ENCODE measurements around the gene RELCH. TPM values are rescaled to one million over a fixed set of nuclear protein-coding genes. Genes with fewer than 3 reads are reported as not detected.

Gene RELCH
- total RNA-seq, 2 experiments from 2014 or later: 32.8 to 37.4 TPM

GRCh38 chr18:62294073-62294472 is 107.0 kb downstream of the RELCH start:
- H3K27me3 Mint-ChIP-seq (ENCODE audit: low read depth): no peaks in the 10 kb centered on the region
- no peak for ATAC-seq
- no peak for DNase-seq
- ChIA-PET POLR2A (no interaction called here), CTCF (no interaction called here)
- H3K9me3 Mint-ChIP-seq (ENCODE audit: insufficient read depth): no peaks in the 10 kb centered on the region
- H3K27ac Mint-ChIP-seq: no peak overlapping the region
- peaks cover 19% of the 10 kb centered on the region for H3K36me3 Mint-ChIP-seq (ENCODE audit: low read depth)
- no peak overlapping the region for H3K4me3 Mint-ChIP-seq
- H3K4me1 Mint-ChIP-seq (ENCODE audit: low read depth): no peaks in the 10 kb centered on the region

- CTCF ChIA-PET: interaction anchor here (1.1 kb wide), 1 partner anchor 23 kb away, joined by 3 read pairs; no protein-coding TSS in a partner anchor
- H3K36me3 Mint-ChIP-seq (ENCODE audit: low read depth): peaks cover 55% of the 10 kb centered on the region
- no peak overlapping the region for H3K27ac Mint-ChIP-seq
Observed at GRCh38 chr18:62300359-62300963, 113.4 kb downstream of the RELCH start.

GRCh38 chr18:62301322-62301721 is 114.3 kb downstream of the RELCH start:
- ChIA-PET POLR2A (no interaction called here), CTCF (interaction anchor here (1.1 kb wide), 1 partner anchor 22 kb away, joined by 3 read pairs; no protein-coding TSS in a partner anchor)
- H3K4me1 Mint-ChIP-seq (ENCODE audit: low read depth): peaks cover 4% of the 10 kb centered on the region
- H3K27me3 Mint-ChIP-seq (ENCODE audit: low read depth): no peaks in the 10 kb centered on the region
- ATAC-seq: no peak
- DNase-seq: no peak
- H3K4me3 Mint-ChIP-seq: no peak overlapping the region
- no peak overlapping the region for H3K27ac Mint-ChIP-seq
- no peaks in the 10 kb centered on the region for H3K9me3 Mint-ChIP-seq (ENCODE audit: insufficient read depth)
- peaks cover 55% of the 10 kb centered on the region for H3K36me3 Mint-ChIP-seq (ENCODE audit: low read depth)

More at GRCh38 chr18:62300359-62300963, 113.4 kb downstream of the RELCH start:
- no peak for DNase-seq
- peaks cover 4% of the 10 kb centered on the region for H3K4me1 Mint-ChIP-seq (ENCODE audit: low read depth)
- no peaks in the 10 kb centered on the region for H3K9me3 Mint-ChIP-seq (ENCODE audit: insufficient read depth)
- ATAC-seq: no peak
- H3K4me3 Mint-ChIP-seq: no peak overlapping the region
- POLR2A ChIA-PET: no interaction called here
- no peaks in the 10 kb centered on the region for H3K27me3 Mint-ChIP-seq (ENCODE audit: low read depth)

- Mint-ChIP-seq H3K4me3 (no peak overlapping the region), H3K9me3 (ENCODE audit: insufficient read depth) (no peaks in the 10 kb centered on the region), H3K4me1 (ENCODE audit: low read depth) (no peaks in the 10 kb centered on the region), H3K27me3 (ENCODE audit: low read depth) (peaks cover 10% of the 10 kb centered on the region), H3K36me3 (ENCODE audit: low read depth) (peaks cover 17% of the 10 kb centered on the region), H3K27ac (no peak overlapping the region)
- POLR2A ChIA-PET: no interaction called here
- DNase-seq: no peak
- ATAC-seq: no peak
- CTCF ChIA-PET: no interaction called here
Observed at GRCh38 chr18:62312851-62313250, 125.8 kb downstream of the RELCH start.

GRCh38 chr18:62318228-62319180 is 131.4 kb downstream of the RELCH start:
- Mint-ChIP-seq H3K36me3 (ENCODE audit: low read depth) (no peaks in the 10 kb centered on the region), H3K9me3 (ENCODE audit: insufficient read depth) (no peaks in the 10 kb centered on the region), H3K27ac (no peak overlapping the region), H3K4me3 (no peak overlapping the region), H3K4me1 (ENCODE audit: low read depth) (no peaks in the 10 kb centered on the region), H3K27me3 (ENCODE audit: low read depth) (peaks cover 33% of the 10 kb centered on the region)
- ATAC-seq (no peak), DNase-seq (no peak)
- ChIA-PET POLR2A (interaction anchor here (0.6 kb wide), 1 partner anchor 1031 kb away, joined by 4 read pairs; no protein-coding TSS in a partner anchor), CTCF (no interaction called here)

GRCh38 chr18:62321201-62321600 is 134.1 kb downstream of the RELCH start:
- H3K27me3 Mint-ChIP-seq (ENCODE audit: low read depth): peaks cover 48% of the 10 kb centered on the region
- H3K4me3 Mint-ChIP-seq: no peak overlapping the region
- DNase-seq (no peak), ATAC-seq (no peak)
- H3K27ac Mint-ChIP-seq: no peak overlapping the region
- ChIA-PET CTCF (interaction anchor here (1.0 to 1.6 kb wide), 3 partner anchors 18 to 263 kb away, joined by 3 to 5 read pairs (median 4); no protein-coding TSS in a partner anchor), POLR2A (no interaction called here)
- H3K36me3 Mint-ChIP-seq (ENCODE audit: low read depth): no peaks in the 10 kb centered on the region
- no peaks in the 10 kb centered on the region for H3K9me3 Mint-ChIP-seq (ENCODE audit: insufficient read depth)
- H3K4me1 Mint-ChIP-seq (ENCODE audit: low read depth): peaks cover 13% of the 10 kb centered on the region

- Mint-ChIP-seq H3K27ac (no peak overlapping the region), H3K4me1 (ENCODE audit: low read depth) (peaks cover 30% of the 10 kb centered on the region), H3K27me3 (ENCODE audit: low read depth) (peaks cover 48% of the 10 kb centered on the region), H3K4me3 (peak overlapping the region; percentile 18), H3K9me3 (ENCODE audit: insufficient read depth) (no peaks in the 10 kb centered on the region), H3K36me3 (ENCODE audit: low read depth) (no peaks in the 10 kb centered on the region)
- POLR2A ChIA-PET: no interaction called here
- DNase-seq (no peak), ATAC-seq (no peak)
- CTCF ChIA-PET: interaction anchor here (0.8 to 5.2 kb wide), 13 partner anchors 8 to 260 kb away, joined by 3 to 31 read pairs (median 5); partner anchors contain the start of gene ZCCHC2
Observed at GRCh38 chr18:62323483-62324180, 136.6 kb downstream of the RELCH start.

- peaks cover 48% of the 10 kb centered on the region for H3K27me3 Mint-ChIP-seq (ENCODE audit: low read depth)
Observed at GRCh38 chr18:62324181-62324828, 137.2 kb downstream of the RELCH start.

GRCh38 chr18:62324917-62325805 is 138.1 kb downstream of the RELCH start, which contains the start of gene TNFRSF11A:
TSS of gene TNFRSF11A (plus strand) at chr18:62325310. CDS start at chr18:62325353, 43 bp downstream.
- no peaks in the 10 kb centered on the region for H3K36me3 Mint-ChIP-seq (ENCODE audit: low read depth)
- peaks cover 52% of the 10 kb centered on the region for H3K27me3 Mint-ChIP-seq (ENCODE audit: low read depth)

More at GRCh38 chr18:62324181-62324828, 137.2 kb downstream of the RELCH start:
- ChIA-PET POLR2A (no interaction called here), CTCF (interaction anchor here (0.8 to 5.2 kb wide), 13 partner anchors 9 to 260 kb away, joined by 3 to 31 read pairs (median 5); partner anchors contain the start of gene ZCCHC2)
- Mint-ChIP-seq H3K4me1 (ENCODE audit: low read depth) (peaks cover 37% of the 10 kb centered on the region), H3K36me3 (ENCODE audit: low read depth) (no peaks in the 10 kb centered on the region), H3K27ac (no peak overlapping the region), H3K9me3 (ENCODE audit: insufficient read depth) (no peaks in the 10 kb centered on the region), H3K4me3 (peak overlapping the region; percentile 70)
- no peak for DNase-seq
- no peak for ATAC-seq

More at GRCh38 chr18:62324917-62325805, 138.1 kb downstream of the RELCH start, which contains the start of gene TNFRSF11A:
- CTCF ChIA-PET: interaction anchor here (1.0 to 5.2 kb wide), 12 partner anchors 8 to 259 kb away, joined by 3 to 31 read pairs (median 8); partner anchors contain the start of gene ZCCHC2
- ATAC-seq (peak; percentile 83), DNase-seq (peak; percentile 68)
- H3K27ac Mint-ChIP-seq: no peak within 1 kb of the TSS
- peaks cover 45% of the 10 kb centered on the region for H3K4me1 Mint-ChIP-seq (ENCODE audit: low read depth)
- POLR2A ChIA-PET: interaction anchor here (0.6 kb wide), 1 partner anchor 646 kb away, joined by 3 read pairs; no protein-coding TSS in a partner anchor
- no peaks in the 10 kb centered on the region for H3K9me3 Mint-ChIP-seq (ENCODE audit: insufficient read depth)
- H3K4me3 Mint-ChIP-seq: peak within 1 kb of the TSS; percentile 75
